ACC112 (cell line): ENCODE data around the gene RNF224.

Source experiments
- H2AFZ ChIP-seq: fragments of 200-600 bp; sonication (generic); one replicate; pipeline ENCODE4 v1.6.0; 2017; ENCODE audit warnings: antibody characterized with exemption, low read length; ENCODE audit not compliant: unreplicated experiment
- H3K27ac ChIP-seq: fragments of 200-600 bp; sonication (generic); 2 replicates; pipeline ENCODE4 v1.5.1; 2014; ENCODE audit warnings: low read depth, mild to moderate bottlenecking, antibody characterized with exemption, low read length, moderate library complexity
- H3K27me3 ChIP-seq: fragments of 200-600 bp; sonication (generic); 2 replicates; pipeline ENCODE4 v1.6.1; 2014; ENCODE audit warnings: mild to moderate bottlenecking, antibody characterized with exemption, low read length, moderate library complexity, mixed read lengths; ENCODE audit not compliant: insufficient read depth
- H3K36me3 ChIP-seq: fragments of 200-600 bp; sonication (generic); 2 replicates; pipeline ENCODE4 v1.6.1; 2016; ENCODE audit warnings: mild to moderate bottlenecking, antibody characterized with exemption, low read length, moderate library complexity, mixed read lengths; ENCODE audit not compliant: insufficient read depth
- H3K4me1 ChIP-seq: fragments of 200-600 bp; sonication (generic); one replicate; pipeline ENCODE4 v1.6.1; 2016; ENCODE audit warnings: low read length, mixed read lengths; ENCODE audit not compliant: insufficient read depth, unreplicated experiment, control insufficient read depth
- H3K4me3 ChIP-seq: fragments of 200-600 bp; sonication (generic); 2 replicates; pipeline ENCODE4 v1.5.1; 2014; ENCODE audit warnings: mild to moderate bottlenecking, low read depth, low read length
- H3K79me2 ChIP-seq: fragments of 200-600 bp; sonication (generic); one replicate; pipeline ENCODE4 v1.6.0; 2016; ENCODE audit warnings: low read length; ENCODE audit not compliant: control insufficient read depth, unreplicated experiment, insufficient read depth

RNF224 gene

GRCh38 chr9:137223078-137223970 is 4.0 kb upstream of the RNF224 start:
- Histone ChIP-seq H3K27ac (peak overlapping the region; percentile 34; the same call in 1 of the 2 replicates), H3K4me3 (peak overlapping the region; percentile 85), H3K27me3 (no peaks in the 10 kb centered on the region), H3K4me1 (peaks cover 37% of the 10 kb centered on the region), H3K79me2 (no peaks in the 10 kb centered on the region), H2AFZ (peak overlapping the region; percentile 54), H3K36me3 (no peaks in the 10 kb centered on the region)

- H3K4me1 ChIP-seq = peaks cover 29% of the 10 kb centered on the region
These were observed 2.2 kb upstream of the RNF224 start, which contains the start of gene CYSRT1 for GRCh38 chr9:137224830-137225694. CYSRT1 (plus strand) TSS chr9:137225174; CDS start chr9:137225622, 448 bp downstream.

GRCh38 chr9:137225699-137226331 is 1.5 kb upstream of the RNF224 start:
- Histone ChIP-seq H3K36me3 (no peaks in the 10 kb centered on the region), H3K27me3 (no peaks in the 10 kb centered on the region), H3K4me3 (no peak overlapping the region), H3K4me1 (peaks cover 29% of the 10 kb centered on the region), H3K79me2 (no peaks in the 10 kb centered on the region), H3K27ac (no peak overlapping the region), H2AFZ (no peak overlapping the region)

More at GRCh38 chr9:137224830-137225694, 2.2 kb upstream of the RNF224 start, which contains the start of gene CYSRT1:
- Histone ChIP-seq H3K79me2 (no peaks in the 10 kb centered on the region), H3K4me3 (peak within 1 kb of the TSS; percentile 85), H3K27me3 (no peaks in the 10 kb centered on the region), H3K36me3 (no peaks in the 10 kb centered on the region), H2AFZ (no peak within 1 kb of the TSS), H3K27ac (peak within 1 kb of the TSS; percentile 34; the same call in 1 of the 2 replicates)

GRCh38 chr9:137226338-137227053 is 806 bp upstream of the RNF224 start:
- Histone ChIP-seq H3K36me3 (no peaks in the 10 kb centered on the region), H3K4me1 (peaks cover 29% of the 10 kb centered on the region), H2AFZ (no peak overlapping the region), H3K79me2 (no peaks in the 10 kb centered on the region), H3K4me3 (no peak overlapping the region), H3K27ac (no peak overlapping the region), H3K27me3 (no peaks in the 10 kb centered on the region)

GRCh38 chr9:137227853-137228505 is 677 bp downstream of the RNF224 start:
- H3K4me1 ChIP-seq = peaks cover 21% of the 10 kb centered on the region
- no peaks in the 10 kb centered on the region for H3K27me3 ChIP-seq
- no peaks in the 10 kb centered on the region for H3K36me3 ChIP-seq
- H3K79me2 ChIP-seq = no peaks in the 10 kb centered on the region
- no peak overlapping the region for H3K27ac ChIP-seq
- no peak overlapping the region for H3K4me3 ChIP-seq
- no peak overlapping the region for H2AFZ ChIP-seq

GRCh38 chr9:137228506-137228967 is 1.2 kb downstream of the RNF224 start:
- Histone ChIP-seq H3K27ac (no peak overlapping the region), H3K79me2 (no peaks in the 10 kb centered on the region), H3K36me3 (no peaks in the 10 kb centered on the region), H3K27me3 (no peaks in the 10 kb centered on the region), H3K4me1 (peaks cover 20% of the 10 kb centered on the region), H3K4me3 (no peak overlapping the region), H2AFZ (no peak overlapping the region)

GRCh38 chr9:137228968-137229896 is 1.9 kb downstream of the RNF224 start:
- no peaks in the 10 kb centered on the region for H3K79me2 ChIP-seq
- H3K36me3 ChIP-seq = no peaks in the 10 kb centered on the region
- H3K27ac ChIP-seq = no peak overlapping the region
- H3K4me3 ChIP-seq = no peak overlapping the region
- no peak overlapping the region for H2AFZ ChIP-seq
- no peaks in the 10 kb centered on the region for H3K27me3 ChIP-seq
- peaks cover 18% of the 10 kb centered on the region for H3K4me1 ChIP-seq

- Histone ChIP-seq H3K27ac (no peak overlapping the region), H3K27me3 (no peaks in the 10 kb centered on the region), H3K36me3 (no peaks in the 10 kb centered on the region), H3K4me1 (peaks cover 11% of the 10 kb centered on the region), H3K4me3 (no peak overlapping the region), H2AFZ (no peak overlapping the region), H3K79me2 (no peaks in the 10 kb centered on the region)
These were observed 2.8 kb downstream of the RNF224 start for GRCh38 chr9:137229903-137230704.
